H9 (cell line): ENCODE measurements around the gene MYH15. TPM values are rescaled to one million over a fixed set of nuclear protein-coding genes. Genes with fewer than 3 reads are reported as not detected.

Experiments used
- DNase-seq: peaks from one replicate; pipeline ENCODE4 v3.0.0-alpha.2; 2017
- H2AFZ ChIP-seq: one replicate; pipeline ENCODE4 v1.6.1; 2013; ENCODE audit warnings: mild to moderate bottlenecking, low read length, control low read depth, moderate library complexity
- H2AK5ac ChIP-seq: 2 replicates; pipeline ENCODE4 v1.6.1; 2013; ENCODE audit warnings: low read length, control low read depth, mixed read lengths; ENCODE audit not compliant: insufficient read length
- H2BK120ac ChIP-seq: one replicate; pipeline ENCODE4 v1.6.1; 2013; ENCODE audit warnings: low read depth, mild to moderate bottlenecking, low read length, control low read depth, inconsistent platforms; ENCODE audit not compliant: poor library complexity, severe bottlenecking
- H2BK12ac ChIP-seq: 2 replicates; pipeline ENCODE4 v1.6.1; 2013; ENCODE audit warnings: low read length, control low read depth, mixed read lengths, low read depth; ENCODE audit not compliant: insufficient read length
- H2BK15ac ChIP-seq: 2 replicates; pipeline ENCODE4 v1.6.1; 2013; ENCODE audit warnings: low read depth, low read length, control low read depth
- H2BK20ac ChIP-seq: one replicate; pipeline ENCODE4 v1.6.1; 2013; ENCODE audit warnings: low read depth, mild to moderate bottlenecking, low read length, control low read depth, inconsistent platforms; ENCODE audit not compliant: poor library complexity, severe bottlenecking
- H2BK5ac ChIP-seq: 2 replicates; pipeline ENCODE4 v1.6.1; 2013; ENCODE audit warnings: low read length, control low read depth, mixed read lengths; ENCODE audit not compliant: insufficient read length
- H3K14ac ChIP-seq: 2 replicates; pipeline ENCODE4 v1.6.1; 2013; ENCODE audit warnings: low read length, control low read depth; ENCODE audit not compliant: insufficient read depth
- H3K18ac ChIP-seq: 2 replicates; pipeline ENCODE4 v1.6.1; 2013; ENCODE audit warnings: low read depth, mild to moderate bottlenecking, mixed read lengths, low read length, control low read depth; ENCODE audit not compliant: insufficient read length
- H3K23ac ChIP-seq: 2 replicates; pipeline ENCODE4 v1.6.1; 2013; ENCODE audit warnings: low read length, control low read depth, mixed read lengths, low read depth; ENCODE audit not compliant: insufficient read length
- H3K23me2 ChIP-seq: 2 replicates; pipeline ENCODE4 v1.6.1; 2013; ENCODE audit warnings: low read depth, mild to moderate bottlenecking, mixed read lengths, low read length, control low read depth; ENCODE audit not compliant: insufficient read length, poor library complexity, severe bottlenecking
- H3K27ac ChIP-seq: 2 replicates; pipeline ENCODE4 v1.5.1; 2013; ENCODE audit warnings: low read length, control low read depth, mixed read lengths, low read depth; ENCODE audit not compliant: insufficient read length
- H3K27me3 ChIP-seq: 2 replicates; pipeline ENCODE4 v1.6.1; 2013; ENCODE audit warnings: low read length, control low read depth, inconsistent platforms; ENCODE audit not compliant: insufficient read depth
- H3K4ac ChIP-seq: 2 replicates; pipeline ENCODE4 v1.6.1; 2013; ENCODE audit warnings: low read depth, mild to moderate bottlenecking, control low read depth, inconsistent platforms, low read length, moderate library complexity
- H3K4me1 ChIP-seq: 2 replicates; pipeline ENCODE4 v1.6.1; 2013; ENCODE audit warnings: low read length, control low read depth, inconsistent platforms; ENCODE audit not compliant: insufficient read depth
- H3K4me2 ChIP-seq: 2 replicates; pipeline ENCODE4 v1.6.1; 2013; ENCODE audit warnings: low read length, control low read depth, mixed read lengths; ENCODE audit not compliant: insufficient read length, insufficient read depth
- H3K56ac ChIP-seq: 2 replicates; pipeline ENCODE4 v1.6.1; 2013; ENCODE audit warnings: low read depth, mild to moderate bottlenecking, mixed read lengths, low read length, control low read depth; ENCODE audit not compliant: insufficient read length
- H3K79me1 ChIP-seq: 2 replicates; pipeline ENCODE4 v1.6.1; 2013; ENCODE audit warnings: low read depth, mild to moderate bottlenecking, moderate library complexity, low read length, control low read depth, inconsistent platforms; ENCODE audit not compliant: insufficient read depth, poor library complexity, severe bottlenecking
- H3K79me2 ChIP-seq: 2 replicates; pipeline ENCODE4 v1.6.1; 2013; ENCODE audit warnings: low read length, control low read depth, inconsistent platforms; ENCODE audit not compliant: insufficient read depth
- H3K9ac ChIP-seq: 2 replicates; pipeline ENCODE4 v1.6.1; 2013; ENCODE audit warnings: low read length, control low read depth, mixed read lengths; ENCODE audit not compliant: insufficient read length; ENCODE audit errors: extremely low read depth
- H3K9me3 ChIP-seq: one replicate; pipeline ENCODE4 v1.6.1; 2013; ENCODE audit warnings: low read depth, low read length, inconsistent platforms; ENCODE audit not compliant: control insufficient read depth
- H3T11ph ChIP-seq: one replicate; pipeline ENCODE4 v1.6.1; 2013; ENCODE audit warnings: mild to moderate bottlenecking, low read length, control low read depth, inconsistent platforms
- H4K20me1 ChIP-seq: one replicate; pipeline ENCODE4 v1.6.1; 2013; ENCODE audit not compliant: control insufficient read depth, insufficient read length, insufficient read depth
- H4K5ac ChIP-seq: 2 replicates; pipeline ENCODE4 v1.6.1; 2013; ENCODE audit warnings: low read depth, mild to moderate bottlenecking, mixed read lengths, low read length, control low read depth; ENCODE audit not compliant: insufficient read length
- H4K8ac ChIP-seq: replicated peaks from 2 replicates; pipeline ENCODE4 v1.6.1; 2013; ENCODE audit warnings: low read length, control low read depth, mixed read lengths, low read depth; ENCODE audit not compliant: insufficient read length
- H4K91ac ChIP-seq: 2 replicates; pipeline ENCODE4 v1.6.1; 2013; ENCODE audit warnings: low read depth, mild to moderate bottlenecking, moderate library complexity, mixed read lengths, low read length, control low read depth; ENCODE audit not compliant: insufficient read length
- H3K27ac Mint-ChIP-seq, 3 experiments: 2 replicates in 2 of 3; 3 replicates in 1 of 3; pipeline ENCODE4 v1.8.0; 2020 to 2021; ENCODE audit warnings: mixed read lengths in 3 of 3, mild to moderate bottlenecking in 1 of 3, moderate library complexity in 1 of 3
- H3K27me3 Mint-ChIP-seq: 2 replicates; pipeline ENCODE4 v1.8.0; 2021; ENCODE audit warnings: low read depth, mild to moderate bottlenecking, moderate library complexity, mixed read lengths
- H3K36me3 Mint-ChIP-seq, 3 experiments: 2 replicates in 2 of 3; 3 replicates in 1 of 3; pipeline ENCODE4 v1.8.0; 2020 to 2021; ENCODE audit warnings: low read depth in 3 of 3, mixed read lengths in 3 of 3; ENCODE audit not compliant: insufficient read depth in 1 of 3
- H3K4me1 Mint-ChIP-seq, 2 experiments: 2 replicates each; pipeline ENCODE4 v1.8.0; 2020; ENCODE audit warnings: mixed read lengths in 2 of 2
- H3K4me3 Mint-ChIP-seq, 2 experiments: 2 replicates in 1 of 2; 3 replicates in 1 of 2; pipeline ENCODE4 v1.8.0; 2020 to 2021; ENCODE audit warnings: mild to moderate bottlenecking in 2 of 2, mixed read lengths in 2 of 2, moderate library complexity in 1 of 2
- H3K9me3 Mint-ChIP-seq, 2 experiments: 2 replicates in 1 of 2; 3 replicates in 1 of 2; pipeline ENCODE4 v1.8.0; 2020; ENCODE audit warnings: mild to moderate bottlenecking in 2 of 2, mixed read lengths in 2 of 2, moderate library complexity in 1 of 2
- CTCF ChIP-seq: fragments of 200-600 bp; sonication (generic); conservative IDR thresholded peaks from 3 replicates; pipeline ENCODE4 v1.8.0; 2021; ENCODE audit warnings: antibody characterized with exemption, mild to moderate bottlenecking
- WGBS: extraction: QIAGEN DNeasy Blood & Tissue Kit; methylation state at CpG from one replicate; pipeline ENCODE4 v1.1.7; 2013; ENCODE audit warnings: missing lambda C conversion rate, low lambda C conversion rate, mixed read lengths; ENCODE audit not compliant: insufficient read length; ENCODE audit errors: extremely low coverage; 5-methylcytosine and 5-hydroxymethylcytosine counted together
- total RNA-seq: library from RNA; stranded (reverse); gene quantifications from 2 replicates; pipeline ENCODE4 v1.2.1, GENCODE V29; 2021

MYH15 gene
- total RNA-seq, 1 experiment from 2014 or later: 0.13 TPM

GRCh38 chr3:108486941-108487340, 23.5 kb downstream of the MYH15 start:
- Mint-ChIP-seq H3K4me3 (no peak overlapping the region), H3K36me3 (no peaks in the 10 kb centered on the region), H3K9me3 (no peaks in the 10 kb centered on the region), H3K4me1 (peaks cover 20 to 31% of the 10 kb centered on the region in 2 experiments), H3K27ac (no peak overlapping the region), H3K27me3 (no peaks in the 10 kb centered on the region)
- Histone ChIP-seq H3K18ac (no peak overlapping the region), H3T11ph (no peak overlapping the region), H3K23me2 (no peaks in the 10 kb centered on the region), H4K8ac (no peak overlapping the region), H2BK12ac (no peak overlapping the region), H3K4me2 (no peak overlapping the region), H4K5ac (no peak overlapping the region), H3K56ac (no peak overlapping the region), H3K14ac (no peak overlapping the region), H3K9ac (no peak overlapping the region), H2BK5ac (no peak overlapping the region), H2AK5ac (no peak overlapping the region), H3K23ac (no peak overlapping the region), H2BK15ac (no peak overlapping the region), H3K79me1 (no peaks in the 10 kb centered on the region), H4K20me1 (no peaks in the 10 kb centered on the region), H2BK120ac (no peak overlapping the region), H3K27me3 (no peaks in the 10 kb centered on the region), H3K79me2 (no peaks in the 10 kb centered on the region), H2BK20ac (no peak overlapping the region), H3K4ac (no peak overlapping the region), H3K27ac (no peak overlapping the region), H2AFZ (no peak overlapping the region), H3K9me3 (no peaks in the 10 kb centered on the region), H4K91ac (no peak overlapping the region), H3K4me1 (no peaks in the 10 kb centered on the region; the same call in 1 of the 2 replicates)
- TF ChIP-seq CTCF: no peak
- DNase-seq: no peak
- no CpG with 5 or more reads among the region's 6 CpGs for WGBS
